Small intestine (tissue), 7 donors: Measurements from ENCODE around the gene PLLP. TPM values are rescaled to one million over a fixed set of nuclear protein-coding genes. Genes with fewer than 3 reads are reported as not detected.
A peak's percentile ranks its signal among the peaks of the same experiment; 100 is the strongest.

Experiments
- DNase-seq, 2 donors: peaks; one replicate each; pipeline versions ENCODE4 v3.0.0 to v3.0.0-alpha.2; 2013
- FAIRE-seq: peaks from 2 replicates; lab custom pipeline; 2012; peaks lifted over from hg19 to GRCh38; lab: Jason Lieb, UNC
- H3K27ac ChIP-seq, 3 donors: one replicate each; pipeline ENCODE4 v1.5.1; 2013; ENCODE audit warnings: low read length in 2 of 3, mild to moderate bottlenecking in 2 of 3, control low read depth in 1 of 3, inconsistent platforms in 1 of 3, low read depth in 1 of 3, moderate library complexity in 1 of 3
- H3K27me3 ChIP-seq, 3 donors: one replicate each; pipeline ENCODE4 v1.6.1; 2013; ENCODE audit warnings: low read length in 3 of 3, inconsistent platforms in 1 of 3; ENCODE audit not compliant: control insufficient read depth in 3 of 3, insufficient read depth in 3 of 3
- H3K36me3 ChIP-seq, 3 donors: one replicate each; pipeline ENCODE4 v1.6.1; 2013; ENCODE audit warnings: low read length in 3 of 3, inconsistent platforms in 1 of 3, low read depth in 1 of 3, mild to moderate bottlenecking in 1 of 3, moderate library complexity in 1 of 3; ENCODE audit not compliant: control insufficient read depth in 3 of 3, insufficient read depth in 2 of 3
- H3K4me1 ChIP-seq, 3 donors: one replicate each; pipeline ENCODE4 v1.6.1; 2013; ENCODE audit warnings: low read length in 2 of 3, inconsistent platforms in 1 of 3, low read depth in 1 of 3, mild to moderate bottlenecking in 1 of 3, moderate library complexity in 1 of 3; ENCODE audit not compliant: control insufficient read depth in 3 of 3, insufficient read depth in 2 of 3
- H3K4me3 ChIP-seq, 3 donors: one replicate each; pipeline ENCODE4 v1.5.1; 2013; ENCODE audit warnings: low read length in 3 of 3, control low read depth in 1 of 3, inconsistent platforms in 1 of 3, low read depth in 1 of 3, mild to moderate bottlenecking in 1 of 3, moderate library complexity in 1 of 3
- H3K9me3 ChIP-seq, 2 donors: one replicate each; pipeline ENCODE4 v1.6.1; 2013; ENCODE audit warnings: low read depth in 1 of 2, low read length in 1 of 2; ENCODE audit not compliant: control insufficient read depth in 2 of 2, insufficient read depth in 1 of 2
- WGBS, 3 donors: extraction: QIAGEN DNeasy Blood & Tissue Kit; methylation state at CpG; one replicate each; pipeline ENCODE4 v1.1.7; 2013; 5-methylcytosine and 5-hydroxymethylcytosine counted together
- polyA plus RNA-seq, 4 donors: library from polyadenylated mRNA; stranded (reverse) in 3 of 4; unstranded in 1 of 4; fragments of 200-250 nt in 3 of 4; fragments of 120-200 nt in 1 of 4; gene quantifications; one replicate each; pipeline versions ENCODE4 v1.2.1 to v1.2.3, GENCODE V29; 2013
- donor health status: healthy with polysubstance abuse.
- donor health status: control.
- donor health status: control.
- donor health status: Bipolar disorder and iron deficiency.
- donor health status: healthy.

Gene PLLP
- polyA plus RNA-seq, 4 donors = 56.9 to 162 (median 138) TPM

GRCh38 chr16:57318240-57318970 is 33.9 kb upstream of the PLLP start:
- Histone ChIP-seq H3K27ac (no peak overlapping the region), H3K36me3 (no peaks in the 10 kb centered on the region), H3K4me1 (no peaks in the 10 kb centered on the region), H3K9me3 (no peaks in the 10 kb centered on the region), H3K4me3 (no peak overlapping the region), H3K27me3 (no peaks in the 10 kb centered on the region)
- DNase-seq (no peak), FAIRE-seq (no peak)
- WGBS, 3 donors = 80 to 89% (median 85%) methylated on average over 13 of the region's 13 CpGs

GRCh38 chr16:57316390-57317017 is 32.0 kb upstream of the PLLP start:
- no peaks in the 10 kb centered on the region for H3K9me3 ChIP-seq
- 74 to 82% (median 82%) methylated on average over 3 of the region's 3 CpGs for WGBS, 3 donors
- no peaks in the 10 kb centered on the region for H3K27me3 ChIP-seq
- DNase-seq (no peak), FAIRE-seq (no peak)
- no peaks in the 10 kb centered on the region for H3K36me3 ChIP-seq
- H3K4me1 ChIP-seq = no peaks in the 10 kb centered on the region
- H3K4me3 ChIP-seq = no peak overlapping the region
- peak overlapping the region in 1 of 3 donors; percentile 56 for H3K27ac ChIP-seq

GRCh38 chr16:57315416-57315815 is 30.9 kb upstream of the PLLP start:
- no peaks in the 10 kb centered on the region for H3K27me3 ChIP-seq
- WGBS, 3 donors = 61 to 80% (median 76%) methylated on average over 7 of the region's 7 CpGs
- H3K4me3 ChIP-seq = no peak overlapping the region
- no peaks in the 10 kb centered on the region for H3K36me3 ChIP-seq
- FAIRE-seq (no peak), DNase-seq (no peak)
- peak overlapping the region in 1 of 3 donors; percentile 32 for H3K27ac ChIP-seq
- H3K4me1 ChIP-seq = no peaks in the 10 kb centered on the region
- no peaks in the 10 kb centered on the region for H3K9me3 ChIP-seq

GRCh38 chr16:57314161-57314785 is 29.8 kb upstream of the PLLP start:
- Histone ChIP-seq H3K4me1 (no peaks in the 10 kb centered on the region), H3K4me3 (no peak overlapping the region), H3K27me3 (no peaks in the 10 kb centered on the region), H3K9me3 (no peaks in the 10 kb centered on the region), H3K27ac (no peak overlapping the region), H3K36me3 (no peaks in the 10 kb centered on the region)
- FAIRE-seq = no peak
- WGBS, 3 donors = 81 to 82% (median 82%) methylated on average over 1 of the region's 1 CpG
- peak; percentile 34 to 69 for DNase-seq

- no peaks in the 10 kb centered on the region for H3K27me3 ChIP-seq
- H3K9me3 ChIP-seq = no peaks in the 10 kb centered on the region
- no peaks in the 10 kb centered on the region for H3K4me1 ChIP-seq
- DNase-seq (no peak), FAIRE-seq (no peak)
- WGBS, 3 donors = 87 to 98% (median 97%) methylated on average over 2 of the region's 2 CpGs
- H3K4me3 ChIP-seq = no peak overlapping the region
- no peak overlapping the region for H3K27ac ChIP-seq
- no peaks in the 10 kb centered on the region for H3K36me3 ChIP-seq
These were observed 29.0 kb upstream of the PLLP start for GRCh38 chr16:57313509-57313908.

GRCh38 chr16:57310801-57311200 is 26.3 kb upstream of the PLLP start:
- DNase-seq (no peak), FAIRE-seq (no peak)
- H3K4me1 ChIP-seq = no peaks in the 10 kb centered on the region
- no peaks in the 10 kb centered on the region for H3K27me3 ChIP-seq
- 37 to 45% (median 39%) methylated on average over 4 of the region's 4 CpGs for WGBS, 3 donors
- H3K36me3 ChIP-seq = no peaks in the 10 kb centered on the region
- H3K4me3 ChIP-seq = no peak overlapping the region
- H3K9me3 ChIP-seq = no peaks in the 10 kb centered on the region
- H3K27ac ChIP-seq = no peak overlapping the region

GRCh38 chr16:57308041-57308440 is 23.6 kb upstream of the PLLP start:
- Histone ChIP-seq H3K4me3 (no peak overlapping the region), H3K36me3 (no peaks in the 10 kb centered on the region), H3K4me1 (peaks cover 0 to 17% (median 2%) of the 10 kb centered on the region in 3 donors), H3K27ac (no peak overlapping the region), H3K27me3 (no peaks in the 10 kb centered on the region), H3K9me3 (no peaks in the 10 kb centered on the region)
- DNase-seq = no peak
- WGBS, 3 donors = 75 to 84% (median 80%) methylated on average over 5 of the region's 5 CpGs
- FAIRE-seq = no peak

- no peak for DNase-seq
These were observed 22.9 kb upstream of the PLLP start for GRCh38 chr16:57307365-57307764.

More at GRCh38 chr16:57307365-57307764, 22.9 kb upstream of the PLLP start:
- FAIRE-seq = no peak
- H3K27ac ChIP-seq = no peak overlapping the region
- H3K4me1 ChIP-seq = peaks cover 0 to 17% (median 2%) of the 10 kb centered on the region in 3 donors
- 74 to 79% (median 77%) methylated on average over 5 of the region's 5 CpGs for WGBS, 3 donors
- no peaks in the 10 kb centered on the region for H3K36me3 ChIP-seq
- no peak overlapping the region for H3K4me3 ChIP-seq
- H3K27me3 ChIP-seq = no peaks in the 10 kb centered on the region
- no peaks in the 10 kb centered on the region for H3K9me3 ChIP-seq
